Adrenal gland (tissue), 12 donors: Measurements from ENCODE around the gene RAB30. TPM values are rescaled to one million over a fixed set of nuclear protein-coding genes. Genes with fewer than 3 reads are reported as not detected.
A peak's percentile ranks its signal among the peaks of the same experiment; 100 is the strongest.

Experiments used
- DNase-seq, 7 donors: peaks; one replicate each; pipeline ENCODE4 v3.0.0-alpha.2; 2019 to 2020
- H3K27ac ChIP-seq, 5 donors: fragments of 200-600 bp; sonication (generic) in 4 of 5; 1 replicate in 3 of 5; 2 replicates in 2 of 5; pipeline versions ENCODE4 v1.5.1 to v1.8.0; 2016 to 2020; ENCODE audit warnings: mild to moderate bottlenecking in 1 of 5
- H3K27me3 ChIP-seq: fragments of 200-600 bp; 2 replicates; pipeline ENCODE4 v1.8.0; 2021
- H3K36me3 ChIP-seq, 2 donors: fragments of 200-600 bp; replicated peaks in 1 of 2; 1 replicate in 1 of 2; 2 replicates in 1 of 2; pipeline versions ENCODE4 v1.5.1 to v1.8.0; 2018 to 2022
- H3K4me1 ChIP-seq, 2 donors: fragments of 200-600 bp; replicated peaks in 1 of 2; 1 replicate in 1 of 2; 2 replicates in 1 of 2; pipeline versions ENCODE4 v1.5.1 to v1.8.0; 2018 to 2021
- H3K4me3 ChIP-seq, 4 donors: fragments of 200-600 bp; sonication (generic) in 3 of 4; one replicate each; pipeline ENCODE4 v1.5.1; 2016 to 2018
- H3K9me3 ChIP-seq, 3 donors: fragments of 200-600 bp; sonication (generic) in 1 of 3; replicated peaks in 1 of 3; 1 replicate in 2 of 3; 2 replicates in 1 of 3; pipeline versions ENCODE4 v1.5.1 to v1.8.0; 2016 to 2021
- POLR2A ChIP-seq, 2 donors: fragments of 450-650 bp; IDR thresholded peaks; one replicate each; pipeline ENCODE4 v1.6.1; 2017; ENCODE audit warnings: antibody characterized with exemption in 2 of 2, mild to moderate bottlenecking in 2 of 2, moderate library complexity in 1 of 2
- WGBS, 4 donors: extraction: QIAGEN DNeasy Blood & Tissue Kit in 2 of 4; methylation state at CpG; one replicate each; pipeline versions ENCODE4 v1.1.5 to v1.1.7; 2013 to 2017; 5-methylcytosine and 5-hydroxymethylcytosine counted together
- intact Hi-C, 2 donors: fragments of 100-400 bp; cut with DNase I; formaldehyde crosslinking; loops; one replicate each; pipeline versions ENCODE4 v1.14.1 to v1.15.0; 2022 to 2023
- polyA plus RNA-seq, 3 donors: library from polyadenylated mRNA; stranded (reverse); fragments of 200-250 nt in 2 of 3; fragments of 350-450 nt in 1 of 3; fragmentation: Illumina TruSeq in 1 of 3; extraction: RNeasy Lipid Tissue Mini Kit (QIAGEN cat#74804) in 1 of 3; gene quantifications; one replicate each; pipeline ENCODE4 v1.2.3, GENCODE V29; 2013 to 2014
- total RNA-seq, 9 donors: library from RNA; depleted of rRNA in 4 of 9; stranded (reverse); fragments of >200 nt in 4 of 9; fragments of 120-200 nt in 1 of 9; fragmentation: NEBNext Ultra II Directional in 1 of 9; extraction: Animal tissue kit (Norgen Biotek cat#: 25700) in 1 of 9; gene quantifications; one replicate each; pipeline versions ENCODE4 v1.1.0 to v1.2.4, GENCODE V29; 2013 to 2023
- TF ChIP-seq, protein P1 (sequence below), 6 experiments: fragments of 450-650 bp in 4 of 6; fragments of 200-600 bp in 2 of 6; sonication (generic) in 1 of 6; IDR thresholded peaks; 1 replicate in 5 of 6; 2 replicates in 1 of 6; pipeline versions ENCODE4 v1.5.1 to v1.8.0; 2016 to 2021; ENCODE audit warnings: antibody characterized with exemption in 6 of 6, mild to moderate bottlenecking in 2 of 6, moderate library complexity in 1 of 6
- donor health status: healthy with polysubstance abuse.
- donor health status: Bipolar disorder and iron deficiency.
- donor health status: DM: yes; HTN: yes; CAD: no.
- donor health status: DM: no; HTN: no; CAD: no.
- donor health status: DM: no; HTN: no; CAD: no.
- donor health status: DM: yes; HTN: yes; CAD: no.

Gene RAB30
- total and polyA plus RNA-seq, 12 donors, result 5.1 to 69.4 (median 41.7) TPM

GRCh38 chr11:83021780-83022125 lies 49.9 kb downstream of the RAB30 start:
- Histone ChIP-seq H3K27me3 (no peaks in the 10 kb centered on the region), H3K4me3 (no peak overlapping the region), H3K4me1 (peaks cover 6 to 27% of the 10 kb centered on the region in 2 donors), H3K36me3 (no peaks in the 10 kb centered on the region), H3K9me3 (no peaks in the 10 kb centered on the region), H3K27ac (no peak overlapping the region)
- no peak for DNase-seq
- intact Hi-C loops, result no loop called here
- 85 to 100% (median 91%) methylated on average over 2 of the region's 2 CpGs for WGBS, 4 donors
- TF ChIP-seq, protein P1, sequence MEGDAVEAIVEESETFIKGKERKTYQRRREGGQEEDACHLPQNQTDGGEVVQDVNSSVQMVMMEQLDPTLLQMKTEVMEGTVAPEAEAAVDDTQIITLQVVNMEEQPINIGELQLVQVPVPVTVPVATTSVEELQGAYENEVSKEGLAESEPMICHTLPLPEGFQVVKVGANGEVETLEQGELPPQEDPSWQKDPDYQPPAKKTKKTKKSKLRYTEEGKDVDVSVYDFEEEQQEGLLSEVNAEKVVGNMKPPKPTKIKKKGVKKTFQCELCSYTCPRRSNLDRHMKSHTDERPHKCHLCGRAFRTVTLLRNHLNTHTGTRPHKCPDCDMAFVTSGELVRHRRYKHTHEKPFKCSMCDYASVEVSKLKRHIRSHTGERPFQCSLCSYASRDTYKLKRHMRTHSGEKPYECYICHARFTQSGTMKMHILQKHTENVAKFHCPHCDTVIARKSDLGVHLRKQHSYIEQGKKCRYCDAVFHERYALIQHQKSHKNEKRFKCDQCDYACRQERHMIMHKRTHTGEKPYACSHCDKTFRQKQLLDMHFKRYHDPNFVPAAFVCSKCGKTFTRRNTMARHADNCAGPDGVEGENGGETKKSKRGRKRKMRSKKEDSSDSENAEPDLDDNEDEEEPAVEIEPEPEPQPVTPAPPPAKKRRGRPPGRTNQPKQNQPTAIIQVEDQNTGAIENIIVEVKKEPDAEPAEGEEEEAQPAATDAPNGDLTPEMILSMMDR (IDR thresholded peaks at IDR 0.05), result no peak

DNA sequence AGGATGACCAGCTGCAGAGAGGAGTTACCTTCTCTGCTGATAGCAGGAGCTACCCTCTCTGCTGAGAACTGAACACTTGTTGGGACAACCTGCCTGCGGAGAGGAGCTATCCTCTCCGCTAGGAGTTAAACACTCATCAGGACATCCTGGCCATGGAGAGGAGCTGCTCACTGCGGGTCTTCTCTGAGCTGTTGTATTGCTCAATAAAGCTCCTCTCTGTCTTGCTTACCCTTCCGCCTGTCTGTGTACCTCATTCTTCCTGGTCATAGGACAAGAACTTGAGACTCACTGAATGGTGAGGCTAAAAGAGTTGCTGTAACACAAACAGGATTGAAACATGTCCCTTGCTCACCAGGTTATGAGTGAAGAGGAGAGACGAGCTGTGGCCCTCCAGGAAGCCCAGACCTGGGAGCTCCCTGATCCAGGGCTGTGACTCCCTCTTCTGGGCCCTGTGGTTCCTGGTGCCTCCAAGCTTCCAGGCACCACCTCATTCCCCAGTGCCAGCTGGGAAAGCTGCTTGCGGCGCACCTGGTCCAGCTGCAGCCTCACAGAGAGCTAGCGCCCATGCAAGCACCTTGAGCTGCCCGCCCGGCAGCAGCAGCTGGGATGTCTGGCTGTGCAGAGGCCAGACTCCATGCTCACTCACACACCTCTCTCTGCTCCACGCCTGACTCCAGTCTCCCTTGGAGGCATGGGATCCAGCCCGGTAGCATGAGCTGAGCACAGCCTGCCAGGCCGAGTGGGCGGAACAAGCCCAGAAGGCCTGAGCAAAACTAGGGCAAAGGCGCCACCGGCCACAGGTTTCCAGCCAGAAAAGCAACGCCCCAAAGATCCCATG lies 50.5 kb downstream of the RAB30 start:
- TF ChIP-seq, protein P1 (IDR thresholded peaks at IDR 0.05), result no peak
- TF ChIP-seq POLR2A (IDR thresholded peaks at IDR 0.05), result no peak
- 94 to 95% (median 94%) methylated on average over 10 to 17 of the region's 17 CpGs for WGBS, 4 donors
- no peaks in the 10 kb centered on the region for H3K27me3 ChIP-seq
- no peak overlapping the region for H3K4me3 ChIP-seq
- intact Hi-C loops, result no loop called here
- DNase-seq, result no peak
- peaks cover 9 to 32% of the 10 kb centered on the region in 2 donors for H3K4me1 ChIP-seq
- no peaks in the 10 kb centered on the region for H3K9me3 ChIP-seq
- H3K36me3 ChIP-seq, result no peaks in the 10 kb centered on the region
- H3K27ac ChIP-seq, result no peak overlapping the region

- peak overlapping the region in 1 of 5 donors; percentile 20 for H3K27ac ChIP-seq
- H3K27me3 ChIP-seq, result no peaks in the 10 kb centered on the region
- intact Hi-C loops, result no loop called here
- WGBS, 4 donors, result 75 to 84% (median 82%) methylated on average over 10 to 12 of the region's 12 CpGs; no CpG with 5 or more reads in 1 of the 4 donors
- DNase-seq, result peak; percentile 54 to 86 (median 71)
- H3K4me3 ChIP-seq, result no peak overlapping the region
- H3K4me1 ChIP-seq, result peaks cover 3 to 28% of the 10 kb centered on the region in 2 donors
- H3K9me3 ChIP-seq, result no peaks in the 10 kb centered on the region
- TF ChIP-seq, protein P1 (IDR thresholded peaks at IDR 0.05), result no peak
- no peak for TF ChIP-seq POLR2A (IDR thresholded peaks at IDR 0.05)
- H3K36me3 ChIP-seq, result no peaks in the 10 kb centered on the region
Observed at GRCh38 chr11:83019888-83020579, 51.7 kb downstream of the RAB30 start.

GRCh38 chr11:83014951-83015350 lies 56.7 kb downstream of the RAB30 start:
- Histone ChIP-seq H3K27me3 (no peaks in the 10 kb centered on the region), H3K36me3 (no peaks in the 10 kb centered on the region), H3K4me1 (peaks cover 13 to 47% of the 10 kb centered on the region in 2 donors), H3K27ac (no peak overlapping the region), H3K4me3 (no peak overlapping the region), H3K9me3 (no peaks in the 10 kb centered on the region)
- DNase-seq, result no peak
- TF ChIP-seq, protein P1 (IDR thresholded peaks at IDR 0.05), result no peak
- TF ChIP-seq POLR2A (IDR thresholded peaks at IDR 0.05), result no peak
- intact Hi-C loops, result no loop called here
- 88 to 100% (median 92%) methylated on average over 1 of the region's 1 CpG for WGBS, 4 donors
